ENCODE data around the gene RUBCNL.

RUBCNL gene

DNA sequence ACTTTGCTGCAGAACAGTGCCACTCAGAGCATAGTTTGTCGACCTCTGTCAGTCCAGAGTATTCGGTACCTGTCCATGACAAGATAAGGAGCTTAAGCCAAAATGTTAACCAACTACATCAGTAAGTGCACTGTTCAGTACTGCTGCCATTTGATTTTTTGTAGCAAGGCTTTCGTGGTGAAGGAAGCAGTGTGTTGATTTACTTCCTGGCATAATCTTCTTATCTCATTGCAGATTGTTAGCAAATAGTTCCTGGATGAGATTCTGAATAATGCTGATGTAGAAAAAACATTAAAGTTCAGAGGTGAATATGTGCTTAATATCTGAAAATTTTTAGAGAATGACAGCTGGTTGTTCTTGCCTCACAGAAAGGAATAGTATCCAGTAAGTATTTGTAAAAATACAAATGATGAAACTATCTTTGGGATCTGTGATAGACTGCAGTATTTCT is 89.7 kb downstream of the RUBCNL start:
- no peak for DNase-seq

DNA sequence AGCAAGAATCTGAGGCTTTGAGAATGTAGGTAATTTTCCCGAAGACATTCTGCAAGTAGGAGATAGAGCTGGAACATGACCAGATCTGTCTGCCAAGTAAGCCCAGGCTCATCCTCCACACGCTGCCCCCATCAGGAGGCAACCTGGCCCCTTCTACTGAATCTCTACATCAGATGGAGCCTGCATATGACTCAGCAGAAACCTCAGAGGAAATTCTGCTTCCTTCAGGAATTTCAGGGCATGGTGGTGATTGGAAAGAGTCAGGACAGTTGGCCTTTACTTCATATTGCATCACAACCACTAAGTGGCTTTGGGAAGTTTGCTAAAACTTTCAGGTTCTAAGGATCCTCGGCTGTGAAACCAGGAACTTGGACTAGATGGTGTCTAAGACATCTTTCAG is 90.1 kb downstream of the RUBCNL start:
- DNase-seq, result no peak

DNA sequence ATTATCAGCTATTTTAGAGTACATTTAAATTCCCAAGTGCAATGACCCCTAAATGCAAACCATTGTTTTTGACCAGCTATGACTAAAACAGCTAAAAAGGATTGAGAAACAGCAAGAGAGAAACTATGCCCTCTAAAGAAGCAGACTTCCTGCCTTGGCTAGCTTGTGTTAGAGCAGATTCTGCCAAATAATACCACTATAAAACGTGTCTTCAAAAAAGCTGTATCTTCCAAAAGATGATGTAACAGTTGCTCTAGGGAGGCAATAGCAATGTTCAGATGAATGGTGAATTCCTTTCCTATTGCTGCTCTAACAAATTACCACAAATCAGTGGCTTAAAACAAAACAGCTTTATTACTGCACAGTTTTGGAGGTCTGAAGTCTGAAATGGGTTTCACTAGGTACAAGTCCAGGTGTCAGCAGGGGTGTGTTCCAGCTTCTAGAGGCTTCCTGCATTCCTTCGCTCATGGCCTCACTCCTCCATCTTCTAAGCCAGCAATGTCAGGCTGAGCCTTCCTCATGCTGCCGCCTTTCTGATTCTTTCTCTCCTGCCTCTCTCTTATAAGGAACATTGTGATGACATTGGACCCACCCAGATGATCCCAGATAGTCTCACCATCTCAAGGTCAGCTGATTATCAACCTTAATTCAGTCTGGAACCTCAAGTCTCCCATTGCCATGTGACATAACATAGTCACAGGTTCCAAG is 90.8 kb downstream of the RUBCNL start:
- no peak for DNase-seq

DNA sequence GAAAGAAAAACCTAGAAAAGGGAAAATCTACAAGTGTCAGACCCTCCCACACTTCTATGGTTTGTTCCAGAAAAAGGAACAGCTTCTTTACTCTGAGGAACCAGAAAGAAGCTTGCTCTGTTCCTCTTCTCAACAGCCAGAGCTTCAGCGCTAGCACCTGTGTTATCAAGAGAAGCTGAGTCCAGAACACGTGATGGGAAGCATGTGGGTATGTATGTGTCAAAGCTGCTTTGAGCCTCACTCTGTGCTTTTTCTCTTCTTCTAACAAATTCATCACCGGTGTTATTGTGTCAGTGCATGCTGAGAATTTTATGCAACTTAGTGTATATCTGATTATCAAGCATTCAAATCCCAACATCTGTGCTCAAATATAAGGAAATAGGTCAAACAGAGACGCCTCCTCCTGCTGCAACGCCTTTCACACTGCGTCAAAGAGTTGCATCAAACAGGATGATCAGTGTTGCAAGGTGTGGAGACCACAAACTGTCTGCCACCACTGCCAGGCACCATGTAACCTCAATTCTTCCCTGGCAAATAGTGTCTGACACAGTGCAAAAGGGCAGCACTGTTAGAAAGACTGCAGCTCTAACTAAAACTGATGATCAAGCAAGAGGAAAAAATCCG is 91.4 kb downstream of the RUBCNL start:
- DNase-seq, result no peak

DNA sequence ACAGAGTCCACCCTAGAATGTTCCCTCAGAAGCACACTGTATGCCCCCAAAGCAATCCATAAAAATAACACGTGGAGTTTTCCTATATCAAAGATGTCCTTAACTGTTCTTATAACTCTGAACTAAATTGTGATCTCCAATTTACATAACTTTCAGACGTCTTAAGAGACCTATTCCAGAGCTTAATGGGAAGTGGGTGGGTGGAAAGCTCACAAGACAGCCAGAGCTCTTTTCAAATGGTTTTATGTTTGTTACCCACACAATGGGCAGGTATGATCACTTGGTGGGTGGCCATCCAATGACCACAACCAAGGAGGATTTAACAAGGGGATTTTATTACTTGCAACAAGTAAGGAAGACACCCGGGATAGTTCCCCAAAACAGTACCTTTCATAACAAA is 93.6 kb downstream of the RUBCNL start:
- DNase-seq, result no peak

Data from activated gamma-delta T cell (primary cell).